ENCODE data around the gene ZNF280C. TPM values are rescaled to one million over a fixed set of nuclear protein-coding genes. Genes with fewer than 3 reads are reported as not detected.

Gene ZNF280C
- total RNA-seq, 1 experiment from 2014 or later, result 15.0 TPM

- DNase-seq (ENCODE audit: low spot score), result no peak
- no peak for ATAC-seq
- CTCF ChIA-PET, result no interaction called here
- Mint-ChIP-seq H3K27ac (no peak overlapping the region), H3K9me3 (no peaks in the 10 kb centered on the region), H3K27me3 (ENCODE audit: low read depth) (no peaks in the 10 kb centered on the region), H3K4me3 (no peak overlapping the region), H3K36me3 (peaks cover 58% of the 10 kb centered on the region), H3K4me1 (no peaks in the 10 kb centered on the region)
- TF ChIP-seq ZNF423 (CRISPR knock-in tag; IDR thresholded peaks at IDR 0.05), result no peak
- TF ChIP-seq JUN (CRISPR knock-in tag; IDR thresholded peaks at IDR 0.05), result no peak
- TF ChIP-seq E2F1 (CRISPR knock-in tag; IDR thresholded peaks at IDR 0.05), result no peak
- no peak for TF ChIP-seq NFATC4 (CRISPR knock-in tag; IDR thresholded peaks at IDR 0.05)
- no peak for TF ChIP-seq MLX (CRISPR knock-in tag; IDR thresholded peaks at IDR 0.05)
- TF ChIP-seq TP53 (CRISPR knock-in tag; IDR thresholded peaks at IDR 0.05), result no peak
- no peak for TF ChIP-seq ZNF263 (CRISPR knock-in tag; IDR thresholded peaks at IDR 0.05; ENCODE audit: low read depth)
- TF ChIP-seq EMX1 (CRISPR knock-in tag; IDR thresholded peaks at IDR 0.05), result no peak
- no peak for TF ChIP-seq TEAD4 (CRISPR knock-in tag; IDR thresholded peaks at IDR 0.05)
- TF ChIP-seq USF2 (CRISPR knock-in tag; IDR thresholded peaks at IDR 0.05), result no peak
- TF ChIP-seq ZNF512 (CRISPR knock-in tag; IDR thresholded peaks at IDR 0.05; ENCODE audit: borderline replicate concordance), result no peak
- TF ChIP-seq CREB1 (CRISPR knock-in tag; IDR thresholded peaks at IDR 0.05), result no peak
- no peak for TF ChIP-seq ZNF317 (CRISPR knock-in tag; IDR thresholded peaks at IDR 0.05; ENCODE audit: borderline replicate concordance, low read depth)
- no peak for TF ChIP-seq ZNF121 (CRISPR knock-in tag; IDR thresholded peaks at IDR 0.05)
- TF ChIP-seq, protein P1, sequence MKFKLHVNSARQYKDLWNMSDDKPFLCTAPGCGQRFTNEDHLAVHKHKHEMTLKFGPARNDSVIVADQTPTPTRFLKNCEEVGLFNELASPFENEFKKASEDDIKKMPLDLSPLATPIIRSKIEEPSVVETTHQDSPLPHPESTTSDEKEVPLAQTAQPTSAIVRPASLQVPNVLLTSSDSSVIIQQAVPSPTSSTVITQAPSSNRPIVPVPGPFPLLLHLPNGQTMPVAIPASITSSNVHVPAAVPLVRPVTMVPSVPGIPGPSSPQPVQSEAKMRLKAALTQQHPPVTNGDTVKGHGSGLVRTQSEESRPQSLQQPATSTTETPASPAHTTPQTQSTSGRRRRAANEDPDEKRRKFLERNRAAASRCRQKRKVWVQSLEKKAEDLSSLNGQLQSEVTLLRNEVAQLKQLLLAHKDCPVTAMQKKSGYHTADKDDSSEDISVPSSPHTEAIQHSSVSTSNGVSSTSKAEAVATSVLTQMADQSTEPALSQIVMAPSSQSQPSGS (CRISPR knock-in tag; IDR thresholded peaks at IDR 0.05; ENCODE audit: borderline replicate concordance, low read depth), result no peak
- no peak for TF ChIP-seq CTCF (IDR thresholded peaks at IDR 0.05)
- POLR2A ChIA-PET, result no interaction called here
Measured at GRCh38 chrX:130211415-130212186, 57.1 kb downstream of the ZNF280C start.

- TF ChIP-seq, protein P2, sequence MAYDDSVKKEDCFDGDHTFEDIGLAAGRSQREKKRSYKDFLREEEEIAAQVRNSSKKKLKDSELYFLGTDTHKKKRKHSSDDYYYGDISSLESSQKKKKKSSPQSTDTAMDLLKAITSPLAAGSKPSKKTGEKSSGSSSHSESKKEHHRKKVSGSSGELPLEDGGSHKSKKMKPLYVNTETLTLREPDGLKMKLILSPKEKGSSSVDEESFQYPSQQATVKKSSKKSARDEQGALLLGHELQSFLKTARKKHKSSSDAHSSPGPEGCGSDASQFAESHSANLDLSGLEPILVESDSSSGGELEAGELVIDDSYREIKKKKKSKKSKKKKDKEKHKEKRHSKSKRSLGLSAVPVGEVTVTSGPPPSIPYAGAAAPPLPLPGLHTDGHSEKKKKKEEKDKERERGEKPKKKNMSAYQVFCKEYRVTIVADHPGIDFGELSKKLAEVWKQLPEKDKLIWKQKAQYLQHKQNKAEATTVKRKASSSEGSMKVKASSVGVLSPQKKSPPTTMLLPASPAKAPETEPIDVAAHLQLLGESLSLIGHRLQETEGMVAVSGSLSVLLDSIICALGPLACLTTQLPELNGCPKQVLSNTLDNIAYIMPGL (CRISPR knock-in tag; IDR thresholded peaks at IDR 0.05), result no peak
- TF ChIP-seq TEAD1 (CRISPR knock-in tag; IDR thresholded peaks at IDR 0.05) (no peak), ATF6 (CRISPR knock-in tag; IDR thresholded peaks at IDR 0.05) (no peak), IRF2 (CRISPR knock-in tag; IDR thresholded peaks at IDR 0.05; ENCODE audit: borderline replicate concordance, low read depth) (no peak), FOXP1 (CRISPR knock-in tag; IDR thresholded peaks at IDR 0.05; ENCODE audit: borderline replicate concordance) (no peak)
- TF ChIP-seq, protein P3, sequence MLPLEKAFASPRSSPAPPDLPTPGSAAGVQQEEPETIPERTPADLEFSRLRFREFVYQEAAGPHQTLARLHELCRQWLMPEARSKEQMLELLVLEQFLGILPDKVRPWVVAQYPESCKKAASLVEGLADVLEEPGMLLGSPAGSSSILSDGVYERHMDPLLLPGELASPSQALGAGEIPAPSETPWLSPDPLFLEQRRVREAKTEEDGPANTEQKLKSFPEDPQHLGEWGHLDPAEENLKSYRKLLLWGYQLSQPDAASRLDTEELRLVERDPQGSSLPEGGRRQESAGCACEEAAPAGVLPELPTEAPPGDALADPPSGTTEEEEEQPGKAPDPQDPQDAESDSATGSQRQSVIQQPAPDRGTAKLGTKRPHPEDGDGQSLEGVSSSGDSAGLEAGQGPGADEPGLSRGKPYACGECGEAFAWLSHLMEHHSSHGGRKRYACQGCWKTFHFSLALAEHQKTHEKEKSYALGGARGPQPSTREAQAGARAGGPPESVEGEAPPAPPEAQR (CRISPR knock-in tag; IDR thresholded peaks at IDR 0.05), result no peak
- POLR2A ChIA-PET, result no interaction called here
- peaks cover 24% of the 10 kb centered on the region for H3K36me3 Mint-ChIP-seq
- H3K4me3 Mint-ChIP-seq, result no peak overlapping the region
- no peaks in the 10 kb centered on the region for H3K27me3 Mint-ChIP-seq (ENCODE audit: low read depth)
- CTCF ChIA-PET, result no interaction called here
- H3K4me1 Mint-ChIP-seq, result no peaks in the 10 kb centered on the region
- ATAC-seq, result no peak
- no peaks in the 10 kb centered on the region for H3K9me3 Mint-ChIP-seq
- H3K27ac Mint-ChIP-seq, result no peak overlapping the region
- no peak for DNase-seq (ENCODE audit: low spot score)
Measured at GRCh38 chrX:130204647-130205046, 64.1 kb downstream of the ZNF280C start.

Data from WTC11 (cell line).